Activated T-cell treated with anti-CD3 and anti-CD28 coated beads for 1 hour (primary cell): ENCODE results near the gene SUFU.

Experiments used
- DNase-seq: peaks from one replicate; pipeline ENCODE4 v3.0.0-alpha.2; 2020; ENCODE audit warnings: low read depth

Gene SUFU

DNA sequence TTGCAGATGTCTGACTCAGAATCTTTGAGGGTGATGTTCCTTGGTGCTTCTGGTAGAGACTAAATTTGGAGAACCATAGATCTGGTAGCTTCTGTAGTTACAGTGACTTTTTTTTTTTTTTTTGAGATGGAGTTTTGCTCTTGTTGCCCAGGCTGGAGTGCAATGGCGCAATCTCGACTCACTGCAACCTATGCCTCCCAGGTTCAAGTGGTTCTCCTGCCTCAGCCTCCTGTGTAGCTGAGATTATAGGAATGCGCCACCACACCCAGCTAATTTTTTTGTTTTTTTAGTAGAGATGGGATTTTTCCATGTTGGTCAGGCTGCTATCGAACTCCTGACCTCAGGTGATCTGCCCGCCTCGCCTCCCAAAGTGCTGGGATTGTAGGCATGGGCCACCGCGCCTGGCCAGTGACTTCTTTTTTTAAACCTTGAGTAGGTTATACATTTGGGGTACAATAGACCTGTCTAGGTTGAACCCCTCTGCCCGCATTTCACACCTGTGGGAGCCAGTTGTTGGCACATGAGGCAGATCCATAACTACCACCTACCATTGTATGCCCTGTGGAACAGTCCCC lies 47.0 kb downstream of the SUFU start:
- no peak for DNase-seq

DNA sequence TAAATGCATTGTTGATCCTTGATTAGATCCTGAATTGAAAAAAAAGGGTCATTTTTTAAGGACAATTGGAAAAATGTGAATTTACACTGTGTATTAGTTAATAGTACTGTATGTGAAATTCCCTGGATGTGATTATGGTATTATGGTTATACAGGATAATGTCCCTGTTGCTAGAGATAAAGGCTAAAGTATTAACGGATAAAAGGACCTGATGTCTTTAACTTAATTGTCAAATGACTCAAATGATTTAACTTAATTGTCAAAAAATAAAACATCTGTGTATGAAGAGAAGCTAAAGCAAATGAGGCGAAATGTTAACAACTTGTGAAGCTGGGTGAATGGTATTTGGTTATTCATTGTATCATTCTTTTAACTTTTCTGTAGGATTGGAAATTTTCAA lies 48.8 kb downstream of the SUFU start:
- no peak for DNase-seq

GRCh38 chr10:102553771-102554170 lies 50.0 kb downstream of the SUFU start:
- DNase-seq = no peak

DNA sequence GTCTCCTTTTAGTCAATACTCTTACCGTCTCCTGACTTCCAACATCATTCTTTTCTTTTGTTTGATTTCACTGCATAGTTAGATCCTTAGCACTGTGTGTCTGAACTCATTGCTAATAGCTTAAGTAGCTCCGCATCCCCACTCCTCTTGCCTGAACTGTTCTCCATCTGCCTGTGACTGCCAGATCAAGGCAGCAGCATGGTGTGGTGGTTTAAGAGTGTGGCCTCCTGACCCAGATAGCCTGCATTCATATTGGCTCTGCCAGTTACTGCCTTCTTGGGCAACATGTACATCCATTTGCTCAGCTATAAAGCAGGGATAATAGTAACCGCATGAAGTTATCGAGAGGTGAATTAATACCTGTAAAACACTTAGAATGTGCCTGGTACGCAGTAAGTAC lies 50.8 kb downstream of the SUFU start:
- no peak for DNase-seq

DNA sequence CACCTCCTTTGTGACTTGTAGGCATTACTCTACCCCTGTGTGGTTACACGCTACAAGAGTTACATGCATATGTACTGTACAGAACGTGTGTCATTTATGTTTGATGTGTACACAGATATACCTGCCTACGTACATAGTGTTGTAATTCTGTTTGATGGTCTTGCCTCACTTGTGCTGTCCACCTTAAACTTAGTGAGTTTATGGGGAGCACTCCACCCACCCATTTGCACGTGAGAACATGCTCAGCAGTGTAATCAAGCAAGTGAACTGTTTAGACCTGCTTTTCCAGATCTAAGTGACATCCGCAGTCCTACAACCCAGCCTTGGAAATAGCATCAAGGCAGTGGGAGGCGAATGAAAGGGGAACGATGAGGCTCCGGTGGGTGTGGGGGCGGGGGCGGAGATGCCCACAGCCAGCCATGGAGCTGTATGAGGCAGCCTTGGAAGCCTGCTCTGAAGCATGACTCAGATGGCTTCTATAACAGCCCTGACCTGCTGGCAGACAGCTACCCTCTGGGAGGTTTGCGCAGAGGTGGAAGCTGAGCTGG lies 52.1 kb downstream of the SUFU start:
- DNase-seq = no peak

DNA sequence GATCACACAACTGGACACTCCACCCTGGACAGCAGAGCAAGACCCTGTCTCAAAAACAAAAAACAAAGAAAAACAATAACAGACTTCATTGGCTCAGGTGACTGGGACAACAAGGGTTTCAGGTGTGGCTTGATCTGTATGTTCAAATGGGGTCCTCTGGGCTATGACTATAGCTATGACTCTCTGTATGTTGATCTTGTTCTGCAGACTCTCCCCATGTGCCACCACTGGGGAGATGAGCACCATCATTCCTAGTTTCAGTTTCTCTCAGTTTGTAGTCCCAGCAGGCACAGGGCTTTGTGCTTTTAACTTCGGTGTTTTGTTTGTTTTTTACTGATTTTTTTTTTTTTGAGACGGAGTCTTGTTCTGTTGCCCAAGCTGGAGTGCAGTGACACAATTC lies 53.8 kb downstream of the SUFU start:
- no peak for DNase-seq

- no peak for DNase-seq
These were observed 56.0 kb downstream of the SUFU start for GRCh38 chr10:102559764-102560163.

DNA sequence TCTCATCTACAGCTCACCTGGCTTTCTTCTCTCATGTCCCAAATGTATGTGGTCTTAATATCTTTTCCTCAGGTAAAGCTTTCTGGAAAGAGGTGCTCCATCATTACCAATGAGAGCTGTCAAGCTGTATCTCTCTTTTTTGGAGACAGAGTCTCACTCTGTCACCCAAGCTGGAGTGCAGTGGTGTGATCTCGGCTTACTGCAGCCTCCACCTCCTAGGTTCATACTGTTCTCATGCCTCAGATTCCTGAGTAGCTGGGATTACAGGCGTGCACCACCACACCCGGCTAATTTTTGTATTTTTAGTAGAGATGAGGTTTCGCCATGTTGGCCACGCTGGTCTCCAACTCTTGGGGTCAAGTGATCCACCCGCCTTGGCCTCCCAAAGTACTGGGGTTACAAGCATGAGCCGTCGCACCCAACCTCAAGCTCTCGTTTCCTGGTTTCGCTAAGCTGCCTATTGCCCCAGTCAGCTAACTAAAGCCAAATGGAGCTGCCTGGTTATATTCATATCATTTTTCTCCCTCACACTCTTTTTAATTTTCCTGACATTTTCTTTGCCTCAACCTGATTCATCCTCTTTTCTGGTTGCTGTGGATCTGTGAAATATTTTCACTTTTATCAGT lies 60.5 kb downstream of the SUFU start:
- no peak for DNase-seq

DNA sequence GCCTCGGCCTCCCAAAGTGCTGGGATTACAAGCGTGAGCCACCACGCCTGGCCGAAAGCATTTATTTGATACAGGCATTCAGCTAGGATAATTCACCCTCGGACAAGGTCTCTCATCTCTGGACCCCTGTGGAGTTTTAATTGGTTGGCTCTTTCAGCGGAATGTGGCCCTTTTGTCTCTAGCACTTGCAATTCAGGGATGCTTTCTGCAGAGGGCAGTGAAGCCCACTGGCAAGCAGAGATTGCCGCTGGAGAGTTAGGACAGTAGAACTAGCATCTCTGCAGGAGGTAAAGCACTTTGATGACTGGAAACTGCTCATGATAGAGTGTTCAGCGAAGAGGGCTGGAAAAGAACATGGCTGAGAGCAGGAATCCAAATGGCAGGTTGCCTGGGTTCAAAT lies 62.0 kb downstream of the SUFU start:
- DNase-seq = no peak

DNA sequence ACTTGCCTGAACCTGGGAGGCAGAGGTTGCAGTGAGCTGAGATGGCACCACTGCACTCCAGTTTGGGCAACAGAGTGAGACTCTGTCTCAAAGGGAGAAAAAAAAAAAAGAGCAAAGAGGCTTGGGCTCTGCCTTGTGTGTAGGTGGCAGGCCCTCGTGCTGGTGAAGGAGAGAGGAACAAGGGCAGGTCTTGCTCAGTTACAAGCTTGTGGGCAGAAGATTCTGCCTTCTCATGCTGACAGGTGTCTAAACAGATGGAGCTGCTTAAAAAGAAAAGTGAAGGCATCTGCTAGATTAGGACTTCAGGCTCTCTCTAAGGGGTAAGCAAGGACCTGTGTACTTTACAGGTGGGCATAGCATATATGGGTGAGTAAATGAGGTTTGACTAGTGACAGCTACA lies 75.0 kb downstream of the SUFU start:
- DNase-seq = no peak

DNA sequence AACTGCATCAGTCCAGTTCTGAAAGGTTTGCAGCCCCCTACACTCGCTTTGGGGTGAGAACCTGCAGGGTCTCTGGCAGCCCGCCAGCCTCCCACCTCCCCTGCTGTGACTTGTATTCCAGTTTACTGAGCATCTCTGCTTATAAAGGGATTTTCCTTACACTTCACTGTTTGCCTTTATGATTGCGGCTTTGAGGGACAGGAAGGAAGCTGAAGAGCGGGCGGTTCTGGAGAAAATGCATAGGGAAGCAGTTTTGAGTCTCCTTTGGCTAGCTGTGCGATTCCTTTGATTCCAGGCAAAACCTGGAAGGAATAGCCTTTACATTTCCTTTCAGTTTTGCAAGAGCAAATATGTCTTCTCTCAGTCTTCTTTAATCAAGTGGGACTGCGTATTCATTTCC lies 75.6 kb downstream of the SUFU start:
- DNase-seq = no peak

GRCh38 chr10:102580230-102580629 lies 76.5 kb downstream of the SUFU start:
- no peak for DNase-seq

DNA sequence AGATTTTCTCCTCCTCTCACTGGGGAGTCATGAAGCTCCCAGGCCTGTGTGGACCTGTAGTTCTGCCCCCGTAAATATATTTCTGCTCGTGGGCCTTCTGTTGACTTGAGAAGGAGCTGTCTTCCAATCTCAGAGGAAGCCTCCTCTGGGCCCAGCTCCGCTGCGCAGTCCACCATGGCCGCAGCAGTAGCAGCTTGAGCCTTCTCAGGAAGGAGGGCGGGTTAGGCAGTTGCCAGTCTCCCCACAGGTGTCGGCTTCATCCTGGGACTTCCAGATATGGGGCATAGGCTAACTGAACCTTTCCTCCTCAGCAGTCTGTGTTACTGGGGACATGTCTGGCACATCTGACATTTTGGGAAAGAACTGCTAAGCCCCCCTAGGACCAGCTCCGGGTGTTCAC lies 77.6 kb downstream of the SUFU start:
- DNase-seq = no peak

DNA sequence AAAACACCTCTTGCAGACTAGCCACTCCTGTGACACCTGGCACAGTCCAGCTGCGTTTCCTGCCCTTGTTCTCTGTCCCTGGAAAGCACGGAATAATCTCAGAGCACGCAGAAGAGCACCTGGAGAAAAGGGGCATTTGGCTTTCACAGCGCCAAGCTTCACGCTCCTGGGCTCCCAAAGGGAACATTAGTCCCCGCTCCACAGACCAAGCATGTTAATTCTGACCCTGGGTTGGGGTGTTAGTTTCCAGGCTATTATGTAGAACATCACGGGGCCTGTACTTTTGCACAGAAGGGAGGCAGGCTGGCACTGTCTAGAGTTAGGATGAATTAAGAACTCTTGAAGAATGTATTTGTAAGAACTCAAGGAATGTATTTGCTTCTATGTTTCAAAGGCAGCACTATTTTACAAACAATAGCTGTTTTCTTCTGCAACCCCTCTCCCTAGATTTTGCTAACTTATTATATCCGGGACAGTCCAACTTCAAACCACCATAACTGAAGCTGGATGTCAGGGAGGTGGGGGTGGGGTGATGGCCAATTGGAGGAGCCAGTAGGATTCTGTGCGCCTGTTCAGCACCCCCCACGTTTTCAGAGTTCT lies 78.3 kb downstream of the SUFU start:
- DNase-seq = no peak

GRCh38 chr10:102583435-102584417 lies 80.0 kb downstream of the SUFU start:
- peak; percentile 70 for DNase-seq

- no peak for DNase-seq
These were observed 81.3 kb downstream of the SUFU start for GRCh38 chr10:102585026-102585425.

GRCh38 chr10:102586858-102587257 lies 83.1 kb downstream of the SUFU start:
- DNase-seq = no peak

- no peak for DNase-seq
These were observed 85.1 kb downstream of the SUFU start for GRCh38 chr10:102588875-102589274.

DNA sequence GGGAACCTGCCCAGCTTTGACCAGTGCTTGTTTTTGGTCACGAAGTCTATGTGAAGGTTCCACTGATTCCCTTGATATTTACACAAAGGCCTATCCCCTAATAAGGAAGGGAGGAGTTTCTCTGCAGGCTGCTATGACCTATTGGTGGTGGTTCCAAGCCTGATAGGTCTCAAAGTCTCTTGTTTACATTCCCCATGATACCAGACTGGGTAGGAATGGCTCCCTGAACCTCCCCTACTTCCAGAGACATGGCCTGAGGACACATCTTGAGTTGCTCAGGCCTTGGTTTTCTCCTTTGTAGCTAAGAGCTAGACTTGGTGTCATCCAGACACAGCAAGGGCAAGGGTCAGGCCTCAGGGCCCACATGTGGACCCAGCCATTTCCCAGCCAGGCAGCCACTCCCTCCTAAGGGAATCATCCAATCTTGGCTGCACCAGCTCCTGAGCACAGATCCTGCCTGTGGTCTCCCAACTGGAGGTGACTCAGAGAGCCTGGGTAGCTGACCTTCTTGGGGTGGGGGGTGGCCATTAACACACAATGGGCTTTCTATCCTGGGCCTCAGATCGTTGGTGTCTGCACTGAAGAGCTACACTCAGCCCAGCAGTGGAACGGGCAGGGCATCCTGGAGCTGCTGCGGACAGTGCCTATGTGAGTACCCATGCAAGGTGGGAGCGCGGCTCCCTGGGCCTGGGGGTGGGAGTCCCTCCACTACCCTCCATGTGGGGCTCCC lies 89.5 kb downstream of the SUFU start:
- DNase-seq = no peak

DNA sequence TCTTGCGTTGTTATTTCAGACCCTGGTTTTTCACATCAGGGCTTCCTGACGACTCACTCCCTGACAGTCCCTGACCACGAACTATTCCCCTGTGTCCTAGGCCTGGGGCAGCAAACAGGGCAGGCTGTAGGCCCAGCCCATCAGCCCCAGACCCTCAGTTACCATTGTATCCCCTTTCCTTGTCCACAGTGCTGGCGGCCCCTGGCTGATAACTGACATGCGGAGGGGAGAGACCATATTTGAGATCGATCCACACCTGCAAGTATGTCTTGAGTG lies 90.0 kb downstream of the SUFU start:
- DNase-seq = no peak

GRCh38 chr10:102595293-102595692 lies 91.5 kb downstream of the SUFU start:
- DNase-seq = no peak

- DNase-seq = no peak
These were observed 92.1 kb downstream of the SUFU start for GRCh38 chr10:102595897-102596296.
